B cell (primary cell): ENCODE data around the gene GAK. TPM values are rescaled to one million over a fixed set of nuclear protein-coding genes. Genes with fewer than 3 reads are reported as not detected.

Source experiments
- ATAC-seq: fragments of 200-7000 bp; cut with Tn5 transposase; one replicate; pipeline ENCODE4 v1.10.0; 2021; ENCODE audit warnings: low read depth, mild to moderate bottlenecking, moderate number of reproducible peaks, moderate library complexity
- CTCF ChIA-PET: fragments of 350-600 bp; sonication (Branson Sonifier 250); formaldehyde crosslinking; loops from one replicate; lab custom pipeline; 2021; ENCODE audit warnings: antibody characterized with exemption, inconsistent platforms; lab: Charles Lee
- POLR2A ChIA-PET: fragments of 350-600 bp; sonication (Branson Sonifier 250); formaldehyde crosslinking; loops from one replicate; lab custom pipeline; 2021; ENCODE audit warnings: antibody characterized with exemption; lab: Charles Lee
- DNase-seq: peaks from one replicate; pipeline ENCODE4 v3.0.0; 2013
- H2AFZ ChIP-seq: 2 replicates; pipeline ENCODE4 v1.6.1; 2012; ENCODE audit warnings: mild to moderate bottlenecking, low read depth, low read length; ENCODE audit not compliant: insufficient read depth, poor library complexity, severe bottlenecking
- H3K27ac ChIP-seq, 2 donors: 1 replicate in 1 of 2; 2 replicates in 1 of 2; pipeline ENCODE4 v1.5.1; 2012 to 2013; ENCODE audit warnings: low read length in 2 of 2, mild to moderate bottlenecking in 2 of 2, moderate library complexity in 1 of 2
- H3K27me3 ChIP-seq, 4 experiments: fragments of 200-600 bp in 1 of 4; sonication (generic) in 1 of 4; replicated peaks in 1 of 4; 1 replicate in 2 of 4; 2 replicates in 2 of 4; pipeline versions ENCODE4 v1.6.1 to v1.7.0; 2013 to 2016; ENCODE audit warnings: low read length in 3 of 4, mild to moderate bottlenecking in 2 of 4, mixed read lengths in 1 of 4, moderate library complexity in 1 of 4; ENCODE audit not compliant: insufficient read depth in 4 of 4, control insufficient read depth in 3 of 4; ENCODE audit errors: control extremely low read depth in 1 of 4
- H3K36me3 ChIP-seq, 2 experiments: replicated peaks in 1 of 2; 1 replicate in 1 of 2; 2 replicates in 1 of 2; pipeline versions ENCODE4 v1.6.1 to v1.7.1; 2013; ENCODE audit warnings: low read length in 1 of 2; ENCODE audit not compliant: insufficient read depth in 2 of 2, control insufficient read depth in 1 of 2; ENCODE audit errors: control extremely low read depth in 1 of 2, extremely low read depth in 1 of 2
- H3K4me1 ChIP-seq, 2 donors: fragments of 200-600 bp in 1 of 2; sonication (generic) in 1 of 2; 1 replicate in 1 of 2; 2 replicates in 1 of 2; pipeline versions ENCODE4 v1.5.1 to v1.6.1; 2013 to 2017; ENCODE audit warnings: low read length in 2 of 2; ENCODE audit not compliant: control insufficient read depth in 2 of 2, insufficient read depth in 2 of 2
- H3K4me2 ChIP-seq: replicated peaks from 2 replicates; pipeline ENCODE3; 2012; ENCODE audit warnings: mild to moderate bottlenecking, low read depth, low read length; ENCODE audit not compliant: poor library complexity, severe bottlenecking
- H3K4me3 ChIP-seq, 5 experiments: fragments of 200-600 bp in 1 of 5; sonication (generic) in 1 of 5; 1 replicate in 3 of 5; 2 replicates in 2 of 5; pipeline versions ENCODE4 v1.5.1 to v1.7.0; 2011 to 2016; ENCODE audit warnings: low read length in 4 of 5, mild to moderate bottlenecking in 4 of 5, low read depth in 2 of 5, control low read depth in 1 of 5, moderate library complexity in 1 of 5; ENCODE audit not compliant: insufficient read depth in 1 of 5; ENCODE audit errors: control extremely low read depth in 1 of 5, extremely low read depth in 1 of 5
- H3K79me2 ChIP-seq: fragments of 200-600 bp; sonication (generic); one replicate; pipeline ENCODE4 v1.6.0; 2016; ENCODE audit warnings: low read length; ENCODE audit not compliant: control insufficient read depth, insufficient read depth
- H3K9ac ChIP-seq: fragments of 200-600 bp; sonication (generic); 2 replicates; pipeline ENCODE4 v1.6.1; 2017; ENCODE audit warnings: mild to moderate bottlenecking, low read length, moderate library complexity
- H3K9me3 ChIP-seq, 3 donors: one replicate each; pipeline versions ENCODE4 v1.6.1 to v1.7.1; 2013; ENCODE audit warnings: low read length in 2 of 3; ENCODE audit not compliant: control insufficient read depth in 2 of 3, insufficient read depth in 1 of 3; ENCODE audit errors: control extremely low read depth in 1 of 3
- H4K20me1 ChIP-seq: 2 replicates; pipeline ENCODE4 v1.6.0; 2012; ENCODE audit warnings: mild to moderate bottlenecking, low read length; ENCODE audit not compliant: insufficient read depth, control insufficient read depth, poor library complexity, severe bottlenecking
- H3K27ac Mint-ChIP-seq: one replicate; pipeline ENCODE4 v1.8.0; 2021; ENCODE audit warnings: mixed read lengths
- H3K27me3 Mint-ChIP-seq: one replicate; pipeline ENCODE4 v1.8.0; 2021; ENCODE audit warnings: mixed read lengths
- H3K4me1 Mint-ChIP-seq: one replicate; pipeline ENCODE4 v1.8.0; 2021; ENCODE audit warnings: mixed read lengths
- H3K4me3 Mint-ChIP-seq: one replicate; pipeline ENCODE4 v1.8.0; 2021; ENCODE audit warnings: mixed read lengths
- H3K9me3 Mint-ChIP-seq: one replicate; pipeline ENCODE4 v1.8.0; 2022; ENCODE audit warnings: mixed read lengths; ENCODE audit not compliant: insufficient read depth
- CTCF ChIP-seq: fragments of 200-600 bp; IDR thresholded peaks from one replicate; pipeline ENCODE4 v1.8.0; 2022; ENCODE audit warnings: antibody characterized with exemption, mild to moderate bottlenecking
- EZH2 ChIP-seq: IDR thresholded peaks from 2 replicates; pipeline ENCODE4 v1.6.1; 2012; ENCODE audit warnings: borderline replicate concordance, low read depth, mild to moderate bottlenecking, moderate library complexity, low read length; ENCODE audit not compliant: insufficient read depth, poor library complexity, severe bottlenecking
- WGBS: methylation state at CpG from one replicate; pipeline ENCODE4 v1.1.5; 2013; ENCODE audit warnings: missing lambda C conversion rate; ENCODE audit not compliant: insufficient coverage; 5-methylcytosine and 5-hydroxymethylcytosine counted together
- intact Hi-C: fragments of 100-400 bp; cut with micrococcal nuclease; formaldehyde crosslinking; loops from one replicate; pipeline ENCODE4 v1.10.0; 2022
- polyA plus RNA-seq: library from polyadenylated mRNA; depleted of rRNA; stranded (reverse); fragments of >200 nt; gene quantifications from 2 replicates; pipeline ENCODE4 v1.2.3, GENCODE V29; 2012
- total RNA-seq, 2 donors: library from RNA; stranded (reverse); fragments of 120-200 nt in 1 of 2; gene quantifications; 1 replicate in 1 of 2; 2 replicates in 1 of 2; pipeline versions ENCODE4 v1.2.3 to v1.2.4, GENCODE V29; 2013 to 2022

The GAK gene
- total and polyA plus RNA-seq, 2 donors (not counting 1 experiment from before 2014, with no cell fraction given), result 113 to 283 TPM

- Histone ChIP-seq H3K4me1 (peaks cover 0 to 5% of the 10 kb centered on the region in 2 donors), H3K36me3 (no peaks in the 10 kb centered on the region), H3K9me3 (peaks cover 0 to 61% (median 11%) of the 10 kb centered on the region in 3 donors), H3K9ac (no peak overlapping the region), H3K79me2 (no peaks in the 10 kb centered on the region), H2AFZ (no peak overlapping the region), H3K4me2 (no peak overlapping the region), H3K27me3 (peaks cover 0 to 11% (median 0%) of the 10 kb centered on the region in 4 experiments), H3K27ac (no peak overlapping the region), H4K20me1 (no peaks in the 10 kb centered on the region), H3K4me3 (no peak overlapping the region)
- no peak overlapping the region for H3K27ac Mint-ChIP-seq
- DNase-seq, result no peak
- ChIA-PET POLR2A (no interaction called here), CTCF (no interaction called here)
- no peak for ATAC-seq
- H3K4me3 Mint-ChIP-seq, result no peak overlapping the region
- intact Hi-C loops, result no loop called here
- H3K4me1 Mint-ChIP-seq, result peaks cover 3% of the 10 kb centered on the region
- H3K9me3 Mint-ChIP-seq, result no peaks in the 10 kb centered on the region
- TF ChIP-seq EZH2, result no peak
- TF ChIP-seq CTCF, result no peak
- 97% methylated on average over 17 of the region's 29 CpGs for WGBS
- H3K27me3 Mint-ChIP-seq, result no peaks in the 10 kb centered on the region
Observed at GRCh38 chr4:834368-835147, 97.6 kb downstream of the GAK start.

GRCh38 chr4:833731-834367, 98.3 kb downstream of the GAK start:
- ATAC-seq (no peak), DNase-seq (no peak)
- no peaks in the 10 kb centered on the region for H3K36me3 ChIP-seq
- no peak overlapping the region for H3K27ac ChIP-seq
- peaks cover 0 to 67% (median 11%) of the 10 kb centered on the region in 3 donors for H3K9me3 ChIP-seq
- Mint-ChIP-seq H3K27ac (no peak overlapping the region), H3K9me3 (no peaks in the 10 kb centered on the region), H3K4me1 (peaks cover 3% of the 10 kb centered on the region), H3K27me3 (peaks cover under 1% of the 10 kb centered on the region), H3K4me3 (no peak overlapping the region)
- peaks cover 0 to 5% of the 10 kb centered on the region in 2 donors for H3K4me1 ChIP-seq
- H3K4me2 ChIP-seq, result no peak overlapping the region
- ChIA-PET CTCF (no interaction called here), POLR2A (interaction anchor here (0.9 kb wide), 1 partner anchor 25 kb away, joined by 10 read pairs; no protein-coding TSS in a partner anchor)
- peaks cover 0 to 17% (median under 1%) of the 10 kb centered on the region in 4 experiments for H3K27me3 ChIP-seq
- no peak for TF ChIP-seq EZH2
- no peak for TF ChIP-seq CTCF
- H3K9ac ChIP-seq, result no peak overlapping the region
- no peak overlapping the region for H2AFZ ChIP-seq
- intact Hi-C loops, result no loop called here
- 66% methylated on average over 18 of the region's 18 CpGs for WGBS
- no peak overlapping the region for H3K4me3 ChIP-seq
- no peaks in the 10 kb centered on the region for H3K79me2 ChIP-seq
- no peaks in the 10 kb centered on the region for H4K20me1 ChIP-seq
